Measurements from ENCODE around the gene DAAM1. TPM values are rescaled to one million over a fixed set of nuclear protein-coding genes. Genes with fewer than 3 reads are reported as not detected.

DAAM1 gene
- total and polyA plus RNA-seq, 12 donors, result 7.4 to 37.4 (median 24.9) TPM

- no peaks in the 10 kb centered on the region for H3K36me3 ChIP-seq (replicated peaks in 1 of 2)
- no peak for DNase-seq
- no peaks in the 10 kb centered on the region for H3K27me3 ChIP-seq
- H3K4me1 ChIP-seq (replicated peaks in 1 of 2), result peaks cover 22 to 37% of the 10 kb centered on the region in 2 donors
- no peaks in the 10 kb centered on the region for H3K9me3 ChIP-seq (replicated peaks in 1 of 3)
- intact Hi-C loops (cut with DNase I), result no loop called here
- H3K27ac ChIP-seq, result peak overlapping the region in 4 of 5 donors; percentile 31 to 56 (median 43)
- no peak for TF ChIP-seq CTCF (IDR thresholded peaks at IDR 0.05)
- no peak for TF ChIP-seq POLR2A (IDR thresholded peaks at IDR 0.05)
- no peak overlapping the region for H3K4me3 ChIP-seq
Measured at GRCh38 chr14:59275668-59276067, 87.2 kb downstream of the DAAM1 start.

GRCh38 chr14:59276235-59276634, 87.8 kb downstream of the DAAM1 start:
- intact Hi-C loops (cut with DNase I), result no loop called here
- Histone ChIP-seq H3K4me1 (replicated peaks in 1 of 2) (peaks cover 22 to 37% of the 10 kb centered on the region in 2 donors), H3K4me3 (no peak overlapping the region), H3K9me3 (replicated peaks in 1 of 3) (no peaks in the 10 kb centered on the region), H3K27ac (peak overlapping the region in 4 of 5 donors; percentile 31 to 56 (median 43)), H3K27me3 (no peaks in the 10 kb centered on the region), H3K36me3 (replicated peaks in 1 of 2) (no peaks in the 10 kb centered on the region)
- DNase-seq, result no peak
- TF ChIP-seq POLR2A (IDR thresholded peaks at IDR 0.05) (no peak), CTCF (IDR thresholded peaks at IDR 0.05) (no peak)

GRCh38 chr14:59277659-59278058, 89.2 kb downstream of the DAAM1 start:
- Histone ChIP-seq H3K4me3 (no peak overlapping the region), H3K36me3 (replicated peaks in 1 of 2) (no peaks in the 10 kb centered on the region), H3K9me3 (replicated peaks in 1 of 3) (no peaks in the 10 kb centered on the region), H3K4me1 (replicated peaks in 1 of 2) (peaks cover 28 to 42% of the 10 kb centered on the region in 2 donors), H3K27me3 (no peaks in the 10 kb centered on the region), H3K27ac (no peak overlapping the region)
- 89 to 98% (median 92%) methylated on average over 2 of the region's 2 CpGs for WGBS, 4 donors
- intact Hi-C loops (cut with DNase I), result no loop called here
- TF ChIP-seq CTCF (IDR thresholded peaks at IDR 0.05) (no peak), POLR2A (IDR thresholded peaks at IDR 0.05) (no peak)
- DNase-seq, result no peak

- Histone ChIP-seq H3K36me3 (replicated peaks in 1 of 2) (no peaks in the 10 kb centered on the region), H3K27me3 (no peaks in the 10 kb centered on the region), H3K4me1 (replicated peaks in 1 of 2) (peaks cover 28 to 42% of the 10 kb centered on the region in 2 donors), H3K27ac (peak overlapping the region in 2 of 5 donors; percentile 11 to 19), H3K4me3 (no peak overlapping the region), H3K9me3 (replicated peaks in 1 of 3) (no peaks in the 10 kb centered on the region)
- WGBS, 4 donors, result 25 to 45% (median 40%) methylated on average over 2 of the region's 2 CpGs
- DNase-seq, result peak in 2 of 7 donors; percentile 28 to 59
- intact Hi-C loops (cut with DNase I), result no loop called here
- TF ChIP-seq CTCF (IDR thresholded peaks at IDR 0.05) (no peak), POLR2A (IDR thresholded peaks at IDR 0.05) (no peak)
Measured at GRCh38 chr14:59278111-59278510, 89.6 kb downstream of the DAAM1 start.
